Upper lobe of left lung (tissue), 6 donors: ENCODE results near the gene OGFOD1. TPM values are rescaled to one million over a fixed set of nuclear protein-coding genes. Genes with fewer than 3 reads are reported as not detected.

Source experiments
- ATAC-seq, 2 donors: fragments of 200-7000 bp; cut with Tn5 transposase; one replicate each; pipeline ENCODE4 v1.9.1; 2022; ENCODE audit warnings: mild to moderate bottlenecking in 2 of 2, moderate library complexity in 2 of 2; ENCODE audit not compliant: low FRiP score in 2 of 2
- DNase-seq, 2 donors: peaks; one replicate each; pipeline ENCODE4 v3.0.0-alpha.2; 2019 to 2020
- H3K27ac ChIP-seq, 4 donors: fragments of 200-600 bp; sonication (generic); one replicate each; pipeline ENCODE4 v1.5.1; 2016 to 2019
- H3K27me3 ChIP-seq, 4 donors: fragments of 200-600 bp; sonication (generic); one replicate each; pipeline ENCODE4 v1.5.1; 2017 to 2019
- H3K36me3 ChIP-seq, 4 donors: fragments of 200-600 bp; sonication (generic); one replicate each; pipeline ENCODE4 v1.5.1; 2016 to 2019
- H3K4me1 ChIP-seq, 4 donors: fragments of 200-600 bp; sonication (generic); one replicate each; pipeline ENCODE4 v1.5.1; 2018 to 2019
- H3K4me3 ChIP-seq, 4 donors: fragments of 200-600 bp; sonication (generic); one replicate each; pipeline ENCODE4 v1.5.1; 2017 to 2019; ENCODE audit warnings: mild to moderate bottlenecking in 2 of 4, moderate library complexity in 1 of 4
- H3K9me3 ChIP-seq, 4 donors: fragments of 200-600 bp; sonication (generic); one replicate each; pipeline ENCODE4 v1.5.1; 2018 to 2019
- CTCF ChIP-seq, 6 experiments: fragments of 450-650 bp in 4 of 6; fragments of 200-600 bp in 2 of 6; sonication (generic) in 2 of 6; IDR thresholded peaks; one replicate each; pipeline ENCODE4 v1.5.1; 2016 to 2019; ENCODE audit warnings: antibody characterized with exemption in 6 of 6
- EP300 ChIP-seq, 4 donors: sonication (generic); formaldehyde crosslinking; IDR thresholded peaks; one replicate each; pipeline ENCODE4 v1.5.1; 2017; ENCODE audit warnings: antibody characterized with exemption in 4 of 4, control low read depth in 2 of 4
- POLR2A ChIP-seq, 4 donors: fragments of 450-650 bp; IDR thresholded peaks; one replicate each; pipeline ENCODE4 v1.5.1; 2016 to 2017; ENCODE audit warnings: antibody characterized with exemption in 4 of 4, mild to moderate bottlenecking in 2 of 4
- POLR2AphosphoS5 ChIP-seq, 2 donors: sonication (generic); formaldehyde crosslinking; IDR thresholded peaks; one replicate each; pipeline ENCODE4 v1.5.1; 2017; ENCODE audit warnings: antibody characterized with exemption in 2 of 2
- WGBS, 2 donors: methylation state at CpG; one replicate each; pipeline ENCODE4 v1.1.5; 2017 to 2018; 5-methylcytosine and 5-hydroxymethylcytosine counted together
- total RNA-seq, 6 donors: library from RNA; depleted of rRNA in 4 of 6; stranded (reverse); fragments of >200 nt in 4 of 6; gene quantifications; one replicate each; pipeline versions ENCODE4 v1.1.0 to v1.2.1, GENCODE V29; 2016 to 2021
- donor health status: DM: no; HTN: no; CAD: no; lungs with moderate emphysema.
- donor health status: DM: no; HTN: yes; CAD: no; lungs with severe emphysema.

Gene OGFOD1
- total RNA-seq, 6 donors from 2014 or later, result 19.8 to 72.3 (median 29.7) TPM

GRCh38 chr16:56477096-56477878 is 25.9 kb downstream of the OGFOD1 start:
- Histone ChIP-seq H3K9me3 (no peaks in the 10 kb centered on the region), H3K4me1 (no peaks in the 10 kb centered on the region), H3K4me3 (no peak overlapping the region), H3K36me3 (peaks cover 22 to 93% (median 52%) of the 10 kb centered on the region in 4 donors), H3K27me3 (no peaks in the 10 kb centered on the region), H3K27ac (no peak overlapping the region)
- no peak for TF ChIP-seq CTCF (IDR thresholded peaks at IDR 0.05)
- TF ChIP-seq EP300 (IDR thresholded peaks at IDR 0.05), result no peak
- no peak for TF ChIP-seq POLR2AphosphoS5 (IDR thresholded peaks at IDR 0.05)
- no peak for TF ChIP-seq POLR2A (IDR thresholded peaks at IDR 0.05)
- 84 to 98% methylated on average over 2 of the region's 2 CpGs for WGBS, 2 donors
- DNase-seq (no peak), ATAC-seq (peak in 1 of 2 donors; percentile 69)

- no peak for DNase-seq
- Histone ChIP-seq H3K27ac (no peak overlapping the region), H3K9me3 (no peaks in the 10 kb centered on the region), H3K4me1 (no peaks in the 10 kb centered on the region), H3K27me3 (no peaks in the 10 kb centered on the region), H3K4me3 (no peak overlapping the region), H3K36me3 (peaks cover 20 to 86% (median 45%) of the 10 kb centered on the region in 4 donors)
- no peak for TF ChIP-seq CTCF (IDR thresholded peaks at IDR 0.05)
- TF ChIP-seq POLR2A (IDR thresholded peaks at IDR 0.05), result no peak
- no peak for TF ChIP-seq POLR2AphosphoS5 (IDR thresholded peaks at IDR 0.05)
- TF ChIP-seq EP300 (IDR thresholded peaks at IDR 0.05), result no peak
- 63 to 76% methylated on average over 2 of the region's 2 CpGs for WGBS, 2 donors
- no peak for ATAC-seq
Observed at GRCh38 chr16:56478281-56479049, 27.1 kb downstream of the OGFOD1 start.

- Histone ChIP-seq H3K4me1 (no peaks in the 10 kb centered on the region), H3K36me3 (peaks cover 19 to 79% (median 41%) of the 10 kb centered on the region in 4 donors), H3K9me3 (no peaks in the 10 kb centered on the region), H3K27ac (no peak overlapping the region), H3K4me3 (no peak overlapping the region), H3K27me3 (no peaks in the 10 kb centered on the region)
- DNase-seq (no peak), ATAC-seq (no peak)
- no peak for TF ChIP-seq CTCF (IDR thresholded peaks at IDR 0.05)
- TF ChIP-seq POLR2A (IDR thresholded peaks at IDR 0.05), result no peak
- TF ChIP-seq POLR2AphosphoS5 (IDR thresholded peaks at IDR 0.05), result no peak
- no peak for TF ChIP-seq EP300 (IDR thresholded peaks at IDR 0.05)
- WGBS, 2 donors, result 91 to 93% methylated on average over 1 to 2 of the region's 2 CpGs
Observed at GRCh38 chr16:56479469-56479868, 28.1 kb downstream of the OGFOD1 start.

- H3K9me3 ChIP-seq, result no peaks in the 10 kb centered on the region
- WGBS, 2 donors, result 87 to 88% methylated on average over 7 of the region's 7 CpGs
- H3K27ac ChIP-seq, result no peak overlapping the region
- no peaks in the 10 kb centered on the region for H3K4me1 ChIP-seq
- no peaks in the 10 kb centered on the region for H3K27me3 ChIP-seq
- no peak for DNase-seq
- TF ChIP-seq EP300 (IDR thresholded peaks at IDR 0.05) (no peak), POLR2AphosphoS5 (IDR thresholded peaks at IDR 0.05) (no peak), POLR2A (IDR thresholded peaks at IDR 0.05) (no peak), CTCF (IDR thresholded peaks at IDR 0.05) (no peak)
- H3K4me3 ChIP-seq, result no peak overlapping the region
- no peak for ATAC-seq
- peaks cover 6 to 74% (median 34%) of the 10 kb centered on the region in 4 donors for H3K36me3 ChIP-seq
Observed at GRCh38 chr16:56480776-56481467, 29.6 kb downstream of the OGFOD1 start.
